GM19452 (cell line): ENCODE results near the gene ZNF780A.
"Not testable (repeated sequence)": the region's sequence is repeated elsewhere in the genome, so short reads cannot be mapped to it uniquely, and the experiment has no call there.

Experiments
- ATAC-seq: cut with Tn5 transposase; IDR thresholded peaks from one replicate; pipeline ENCODE4 v1.9.1; 2021; ENCODE audit not compliant: unreplicated experiment

The ZNF780A gene

DNA sequence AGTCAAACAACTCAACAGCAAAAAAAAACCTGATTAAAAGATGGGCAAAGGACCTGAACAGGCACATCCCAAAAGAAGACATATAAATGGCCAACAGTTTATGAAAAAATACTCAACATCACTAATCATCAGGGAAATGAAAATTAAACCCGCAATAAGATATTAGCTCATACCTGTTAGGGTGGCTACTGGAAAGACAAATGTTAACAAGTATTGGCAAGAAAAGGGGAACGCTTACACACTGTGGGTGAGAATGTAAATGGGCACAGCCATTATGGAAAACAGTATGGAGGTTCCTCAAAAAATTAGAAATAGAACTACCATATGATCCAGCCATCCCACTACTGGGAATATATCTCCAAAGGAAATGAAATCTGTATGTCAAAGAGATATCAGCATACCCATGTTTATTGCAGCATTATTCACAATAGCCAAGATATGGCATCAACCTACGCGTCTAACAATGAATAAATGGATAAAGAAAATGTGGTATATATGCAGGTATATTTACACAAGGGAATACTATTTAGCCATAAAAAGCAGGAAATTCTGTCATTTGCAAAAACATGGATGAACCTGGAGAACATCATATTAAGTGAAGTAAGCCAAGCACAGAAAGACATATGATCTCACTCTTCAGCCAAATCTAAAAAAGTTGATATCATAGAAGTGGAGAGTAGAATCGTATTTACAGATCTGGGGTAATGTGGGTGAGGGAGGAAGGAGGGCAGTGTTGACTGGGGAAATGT lies 2.3 kb downstream of the ZNF780A start:
- ATAC-seq = no peak

DNA sequence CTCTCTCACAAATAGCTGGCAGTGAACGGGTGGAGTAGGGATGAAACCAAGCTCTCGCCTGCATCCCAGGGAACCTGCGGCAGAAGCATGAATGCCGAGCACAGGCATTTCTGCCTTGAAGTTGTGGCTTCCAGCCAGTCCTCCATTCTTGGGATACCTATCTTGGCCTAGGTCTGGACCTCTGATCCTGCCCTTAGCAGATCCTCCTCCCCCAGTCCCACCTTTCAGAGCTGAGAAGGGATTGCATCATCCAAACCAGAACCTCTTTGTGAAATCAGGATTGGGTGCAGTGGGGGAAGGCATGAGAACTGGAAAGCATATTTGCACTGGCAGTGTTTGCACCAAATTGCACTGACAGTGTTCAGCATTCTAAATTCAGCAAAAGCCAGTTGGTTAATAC lies 5.8 kb downstream of the ZNF780A start:
- ATAC-seq = no peak

GRCh38 chr19:40081411-40081810 lies 9.3 kb downstream of the ZNF780A start:
- no peak for ATAC-seq

- no peak for ATAC-seq
Measured at GRCh38 chr19:40080289-40080688, 10.5 kb downstream of the ZNF780A start.

- ATAC-seq = no peak
Measured at GRCh38 chr19:40078377-40078776, 12.4 kb downstream of the ZNF780A start.

GRCh38 chr19:40070058-40070457 lies 20.7 kb downstream of the ZNF780A start:
- no peak for ATAC-seq

GRCh38 chr19:40059624-40060023 lies 31.1 kb downstream of the ZNF780A start:
- no peak for ATAC-seq

DNA sequence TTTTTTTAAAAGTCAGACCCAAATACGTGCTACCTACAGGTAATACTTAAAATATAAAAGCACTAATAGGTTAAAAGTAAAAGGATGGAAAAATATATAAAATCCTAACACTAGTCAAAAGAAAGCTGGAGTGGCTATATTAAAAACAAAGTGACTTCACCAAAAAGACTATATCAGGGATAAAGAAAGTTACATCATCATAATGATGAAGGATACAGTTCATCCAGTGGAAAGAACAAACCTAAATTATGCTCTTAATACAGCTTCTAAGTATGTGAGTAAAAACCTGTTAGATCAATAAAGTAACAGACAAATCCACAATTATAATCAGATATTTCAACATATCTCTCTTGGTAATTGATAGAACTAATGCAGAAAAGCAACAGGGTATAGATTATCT lies 33.6 kb downstream of the ZNF780A start:
- ATAC-seq = no peak

GRCh38 chr19:40056505-40056904 lies 34.2 kb downstream of the ZNF780A start:
- no peak for ATAC-seq

DNA sequence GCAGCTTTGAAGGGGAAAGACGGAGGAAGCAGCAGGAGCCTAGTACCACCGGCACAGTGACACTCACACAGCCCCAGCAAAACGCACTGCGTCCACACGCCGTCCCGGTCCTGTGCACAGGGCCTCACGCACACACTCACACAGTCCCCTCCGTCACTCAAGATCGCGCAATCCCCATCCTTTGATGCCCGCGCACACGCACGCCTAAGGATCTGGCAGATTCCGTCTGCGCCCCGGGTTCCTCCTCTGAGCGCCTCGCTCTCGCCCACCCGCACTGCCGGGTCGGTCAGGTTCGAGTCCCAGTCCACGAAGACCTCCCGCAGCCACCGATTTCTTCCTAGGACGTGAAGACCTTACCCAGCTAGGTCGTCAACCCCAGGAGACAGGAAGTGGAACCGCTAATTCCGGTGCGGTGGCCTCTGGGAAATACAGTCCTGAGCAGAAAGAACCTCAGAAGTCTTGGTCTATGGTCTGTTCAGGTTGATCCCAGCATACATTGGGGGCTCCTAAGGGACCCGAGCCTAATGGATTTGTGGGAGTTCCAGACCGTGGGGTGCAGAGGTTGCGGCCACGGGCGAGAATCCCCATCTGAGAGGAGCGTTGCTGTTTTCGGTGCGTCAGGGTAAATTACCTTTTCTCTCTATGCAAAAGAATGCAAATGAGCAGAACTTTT lies 34.8 kb downstream of the ZNF780A start, which contains the start of gene ZNF780B:
ZNF780B (minus strand) TSS at position 400 of the 673 bp plus-strand sequence. CDS start 5,899 bp downstream, outside the sequence.
- ATAC-seq = peak; percentile 75

GRCh38 chr19:40055049-40055448 lies 35.7 kb downstream of the ZNF780A start:
- ATAC-seq = no peak

DNA sequence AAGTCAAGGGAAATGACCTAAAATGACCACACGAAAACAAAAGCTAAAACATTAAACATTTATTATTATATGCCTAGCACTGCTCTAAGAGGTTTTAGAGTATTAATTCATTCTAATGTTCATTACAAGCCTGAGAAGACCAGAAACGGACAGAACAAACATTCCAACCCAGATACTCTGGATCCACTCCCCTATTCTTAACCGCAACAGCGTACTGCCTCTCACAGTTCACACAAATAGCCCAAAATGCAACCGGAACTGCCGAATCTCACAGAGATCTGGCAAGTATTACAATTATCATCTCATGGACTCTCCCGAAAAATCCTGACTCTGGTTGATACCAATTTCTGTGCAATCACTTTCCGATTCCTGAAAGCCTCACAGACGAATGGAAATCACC lies 36.1 kb downstream of the ZNF780A start:
- no peak for ATAC-seq

DNA sequence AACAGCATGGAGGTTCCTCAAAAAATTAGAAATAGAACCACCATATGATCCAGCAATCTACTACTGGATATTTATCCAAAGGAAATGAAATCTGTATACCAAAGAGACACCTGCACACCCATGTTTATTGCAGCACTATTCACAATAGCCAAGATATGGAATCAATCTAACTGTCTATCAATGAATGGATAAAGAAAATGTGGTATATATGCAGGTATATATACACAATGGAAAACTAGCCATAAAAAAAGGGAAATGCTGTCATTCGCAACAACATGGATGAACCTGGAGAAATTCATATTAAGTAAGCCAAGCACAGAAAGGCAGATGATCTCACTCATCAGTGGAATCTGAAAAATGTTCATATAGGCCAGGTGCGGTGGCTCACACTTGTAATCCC lies 37.3 kb downstream of the ZNF780A start:
- no peak for ATAC-seq

- ATAC-seq = not testable (repeated sequence)
Measured at GRCh38 chr19:40041718-40042117, 49.0 kb downstream of the ZNF780A start.

- ATAC-seq = not testable (repeated sequence)
Measured at GRCh38 chr19:40038047-40038446, 52.7 kb downstream of the ZNF780A start.

DNA sequence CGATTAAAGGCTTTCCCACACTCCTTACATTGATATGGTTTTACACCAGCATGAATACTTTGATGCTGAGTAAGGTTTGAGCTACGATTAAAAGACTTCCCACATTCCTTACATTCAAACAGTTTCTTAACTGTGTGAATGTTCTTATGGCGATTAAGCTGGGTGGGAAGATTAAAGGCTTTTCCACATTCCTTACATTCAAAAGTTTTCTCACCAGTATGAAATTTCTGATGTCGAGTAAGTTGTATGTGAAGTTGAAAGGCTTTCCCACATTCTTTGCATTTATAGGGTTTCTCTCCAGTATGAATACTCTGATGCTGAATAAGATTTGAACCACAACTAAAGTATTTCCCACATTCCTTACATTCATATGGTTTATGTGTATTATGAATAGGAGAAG lies 54.7 kb downstream of the ZNF780A start:
- ATAC-seq = no peak

- ATAC-seq = no peak
Measured at GRCh38 chr19:40033989-40034560, 56.7 kb downstream of the ZNF780A start.

GRCh38 chr19:40026597-40026970 lies 64.2 kb downstream of the ZNF780A start:
- no peak for ATAC-seq

DNA sequence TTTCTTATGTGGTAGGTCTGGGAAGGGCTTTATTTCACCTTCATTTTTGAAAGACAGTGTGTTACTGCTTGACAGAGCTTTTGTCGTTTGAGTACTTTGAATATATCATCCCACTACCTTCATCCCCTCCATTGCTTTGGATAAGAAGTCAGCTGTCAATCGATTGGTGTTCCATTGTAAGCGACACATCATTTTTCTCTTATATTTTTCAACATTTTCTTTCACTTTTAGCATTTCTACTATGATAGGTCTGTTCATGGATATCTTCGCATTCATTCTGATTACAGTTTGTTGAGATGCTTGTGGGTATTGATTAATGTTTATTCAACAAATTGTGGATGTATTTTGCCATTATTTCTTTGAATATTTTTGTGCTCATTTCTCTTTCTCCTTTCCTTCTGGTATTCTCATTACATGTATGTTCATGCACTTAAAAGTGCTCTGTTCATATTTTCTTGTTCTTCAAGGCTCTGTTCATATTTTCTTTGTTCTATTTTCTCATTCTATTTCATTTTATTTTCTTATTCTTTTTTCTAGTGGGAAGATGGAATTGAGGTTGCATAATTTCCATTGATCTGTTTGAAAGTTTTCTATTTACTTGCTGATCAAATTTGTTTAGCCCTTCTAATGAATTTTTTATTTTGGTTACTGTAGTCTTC lies 64.7 kb downstream of the ZNF780A start:
- ATAC-seq = no peak

GRCh38 chr19:40023969-40024368 lies 66.8 kb downstream of the ZNF780A start:
- no peak for ATAC-seq
